Measurements from ENCODE around the gene METAP1. TPM values are rescaled to one million over a fixed set of nuclear protein-coding genes. Genes with fewer than 3 reads are reported as not detected.

METAP1 gene
- total RNA-seq, 1 experiment from 2014 or later = 112 TPM

- H3K9me3 ChIP-seq (ENCODE audit: control insufficient read depth in 1 of 2, insufficient read depth in 1 of 2, low read depth in 1 of 2, low read length in 2 of 2) = no peaks in the 10 kb centered on the region
- ATAC-seq (no peak), DNase-seq (ENCODE audit: low read depth, low spot score) (no peak)
- no peak overlapping the region for H3K27ac ChIP-seq (ENCODE audit: low read depth, low read length)
- H3K79me2 ChIP-seq (ENCODE audit: insufficient read depth, low read length) = no peaks in the 10 kb centered on the region
- ChIA-PET RAD21 (ENCODE audit: low non-redundant PET in 1 of 2, low total read pairs in 2 of 2, uncharacterized antibody in 2 of 2, unreplicated experiment in 2 of 2) (no interaction called here), CTCF (interaction anchor here (0.6 to 1.1 kb wide), 2 partner anchors 13 to 427 kb away, joined by 4 to 5 read pairs; no protein-coding TSS in a partner anchor), POLR2A (no interaction called here)
- H3K27me3 ChIP-seq (ENCODE audit: insufficient read depth, low read length) = no peaks in the 10 kb centered on the region
- peaks cover 0 to 8% of the 10 kb centered on the region in 2 experiments; a peak in 2 of 4 replicates for H3K4me1 ChIP-seq (ENCODE audit: control insufficient read depth in 1 of 2, insufficient read depth in 2 of 2, low read length in 2 of 2)
- no peaks in the 10 kb centered on the region for H3K9me2 ChIP-seq (ENCODE audit: insufficient read depth)
- no TSS peak for BruUV-seq (replicated peaks)
- no peak overlapping the region for H3K9ac ChIP-seq (ENCODE audit: low read length)
- no peak overlapping the region for H3K4me2 ChIP-seq (ENCODE audit: low read length)
- intact Hi-C loops (cut with micrococcal nuclease) = no loop called here
- H4K20me1 ChIP-seq (ENCODE audit: insufficient read depth) = no peaks in the 10 kb centered on the region
- no peak for TF ChIP-seq CEBPB (IDR thresholded peaks at IDR 0.05; ENCODE audit: low read depth)
- TF ChIP-seq MAX (IDR thresholded peaks at IDR 0.05) = no peak
- TF ChIP-seq SRF (IDR thresholded peaks at IDR 0.05; ENCODE audit: low read depth) = no peak
- 0 out of 2 replicates have a peak, but pooled peaks have one; percentile 18 for TF ChIP-seq SP1 (IDR thresholded peaks at IDR 0.05; ENCODE audit: low read depth)
- TF ChIP-seq CTCF (IDR thresholded peaks at IDR 0.05 in 2 of 3, conservative IDR thresholded peaks at IDR 0.05 in 1 of 3; ENCODE audit: borderline replicate concordance in 1 of 3, insufficient read depth in 1 of 3, low read depth in 2 of 3, low read length in 2 of 3) = no peak
- peak; percentile 29; the same call in 1 of the 2 replicates for TF ChIP-seq FOSL1 (IDR thresholded peaks at IDR 0.05; ENCODE audit: low read depth)
- H3K36me3 ChIP-seq (ENCODE audit: control insufficient read depth in 1 of 2, insufficient read depth in 2 of 2, low read length in 2 of 2) = no peaks in the 10 kb centered on the region
- H3K4me3 ChIP-seq (replicated peaks in 1 of 2; ENCODE audit: low read depth in 1 of 2, low read length in 2 of 2) = no peak overlapping the region
- no peak overlapping the region for H2AFZ ChIP-seq (ENCODE audit: low read depth, low read length, poor library complexity, severe bottlenecking)
These were observed 44.6 kb upstream of the METAP1 start for GRCh38 chr4:98950925-98951324.

- Histone ChIP-seq H3K27me3 (ENCODE audit: insufficient read depth, low read length) (no peaks in the 10 kb centered on the region), H3K9me2 (ENCODE audit: insufficient read depth) (no peaks in the 10 kb centered on the region), H3K27ac (ENCODE audit: low read depth, low read length) (no peak overlapping the region), H3K4me2 (ENCODE audit: low read length) (no peak overlapping the region), H3K36me3 (ENCODE audit: control insufficient read depth in 1 of 2, insufficient read depth in 2 of 2, low read length in 2 of 2) (no peaks in the 10 kb centered on the region), H4K20me1 (ENCODE audit: insufficient read depth) (no peaks in the 10 kb centered on the region), H3K4me1 (ENCODE audit: control insufficient read depth in 1 of 2, insufficient read depth in 2 of 2, low read length in 2 of 2) (peaks cover 0 to 5% of the 10 kb centered on the region in 2 experiments; a peak in 2 of 4 replicates), H3K4me3 (replicated peaks in 1 of 2; ENCODE audit: low read depth in 1 of 2, low read length in 2 of 2) (no peak overlapping the region), H2AFZ (ENCODE audit: low read depth, low read length, poor library complexity, severe bottlenecking) (no peak overlapping the region), H3K9ac (ENCODE audit: low read length) (no peak overlapping the region), H3K79me2 (ENCODE audit: insufficient read depth, low read length) (no peaks in the 10 kb centered on the region), H3K9me3 (ENCODE audit: control insufficient read depth in 1 of 2, insufficient read depth in 1 of 2, low read depth in 1 of 2, low read length in 2 of 2) (no peaks in the 10 kb centered on the region)
- ChIA-PET CTCF (interaction anchor here (0.6 kb wide), 1 partner anchor 426 kb away, joined by 5 read pairs; no protein-coding TSS in a partner anchor), POLR2A (no interaction called here), RAD21 (ENCODE audit: low non-redundant PET in 1 of 2, low total read pairs in 2 of 2, uncharacterized antibody in 2 of 2, unreplicated experiment in 2 of 2) (no interaction called here)
- intact Hi-C loops (cut with micrococcal nuclease) = no loop called here
- no TSS peak for BruUV-seq (replicated peaks)
- no peak for TF ChIP-seq SIN3A (IDR thresholded peaks at IDR 0.05; ENCODE audit: low read depth)
- TF ChIP-seq ZFX (IDR thresholded peaks at IDR 0.05) = no peak
- no peak for TF ChIP-seq ELF1 (IDR thresholded peaks at IDR 0.05; ENCODE audit: borderline replicate concordance, low read depth)
- no peak for TF ChIP-seq CBX3 (IDR thresholded peaks at IDR 0.05; ENCODE audit: low read depth)
- no peak for TF ChIP-seq CEBPB (IDR thresholded peaks at IDR 0.05; ENCODE audit: low read depth)
- no peak for TF ChIP-seq JUND (IDR thresholded peaks at IDR 0.05)
- no peak for TF ChIP-seq SRF (IDR thresholded peaks at IDR 0.05; ENCODE audit: low read depth)
- TF ChIP-seq POLR2A (IDR thresholded peaks at IDR 0.05; ENCODE audit: borderline replicate concordance, extremely low read depth, insufficient read depth, insufficient read length) = no peak
- DNase-seq (ENCODE audit: low read depth, low spot score) = no peak
- ATAC-seq = no peak
These were observed 43.8 kb upstream of the METAP1 start for GRCh38 chr4:98951710-98952109.
